CD4-positive, CD25-positive, alpha-beta regulatory T cell (primary cell): ENCODE measurements around the gene GALNT18. TPM values are rescaled to one million over a fixed set of nuclear protein-coding genes. Genes with fewer than 3 reads are reported as not detected.

ENCODE experiments used
- ATAC-seq, 2 donors: fragments of 150-1000 bp; cut with Tn5 transposase; one replicate each; pipeline ENCODE4 v1.10.0; 2021; ENCODE audit warnings: low read depth in 2 of 2, moderate number of reproducible peaks in 2 of 2, moderate library complexity in 1 of 2
- DNase-seq, 3 donors: peaks; one replicate each; pipeline versions ENCODE4 v3.0.0 to v3.0.0-alpha.2; 2012 to 2022; ENCODE audit warnings: mixed read lengths in 1 of 3
- H3K27ac ChIP-seq: one replicate; pipeline ENCODE4 v1.7.0; 2013; ENCODE audit warnings: mild to moderate bottlenecking, low read length; ENCODE audit not compliant: insufficient read depth, poor library complexity, severe bottlenecking
- H3K27me3 ChIP-seq: one replicate; pipeline ENCODE4 v1.7.0; 2013; ENCODE audit warnings: low read length; ENCODE audit not compliant: control insufficient read depth, insufficient read depth
- H3K36me3 ChIP-seq: one replicate; pipeline ENCODE4 v1.7.0; 2013; ENCODE audit warnings: mild to moderate bottlenecking, low read length, moderate library complexity; ENCODE audit not compliant: control insufficient read depth, insufficient read depth
- H3K4me1 ChIP-seq: 2 replicates; pipeline ENCODE4 v1.7.0; 2013; ENCODE audit warnings: mild to moderate bottlenecking, low read length; ENCODE audit not compliant: insufficient read depth, control insufficient read depth, poor library complexity, severe bottlenecking
- H3K4me3 ChIP-seq: one replicate; pipeline ENCODE4 v1.7.0; 2013; ENCODE audit warnings: low read depth, mild to moderate bottlenecking, low read length, moderate library complexity
- H3K9me3 ChIP-seq, 2 experiments: 1 replicate in 1 of 2; 2 replicates in 1 of 2; pipeline ENCODE4 v1.7.0; 2013; ENCODE audit warnings: low read length in 2 of 2, mild to moderate bottlenecking in 1 of 2, moderate library complexity in 1 of 2; ENCODE audit not compliant: control insufficient read depth in 2 of 2
- H3K27ac Mint-ChIP-seq, 3 donors: one replicate each; pipeline ENCODE4 v1.8.0; 2020 to 2022; ENCODE audit warnings: mild to moderate bottlenecking in 3 of 3, mixed read lengths in 3 of 3, moderate library complexity in 2 of 3
- H3K27me3 Mint-ChIP-seq: one replicate; pipeline ENCODE4 v1.8.0; 2022; ENCODE audit warnings: mild to moderate bottlenecking, mixed read lengths
- H3K36me3 Mint-ChIP-seq: one replicate; pipeline ENCODE4 v1.8.0; 2020; ENCODE audit warnings: mixed read lengths
- H3K4me1 Mint-ChIP-seq, 4 donors: one replicate each; pipeline ENCODE4 v1.8.0; 2020 to 2022; ENCODE audit warnings: mixed read lengths in 4 of 4, mild to moderate bottlenecking in 1 of 4
- H3K4me3 Mint-ChIP-seq, 4 donors: one replicate each; pipeline ENCODE4 v1.8.0; 2020 to 2022; ENCODE audit warnings: mild to moderate bottlenecking in 4 of 4, mixed read lengths in 4 of 4, moderate library complexity in 3 of 4
- H3K9me3 Mint-ChIP-seq, 7 donors: one replicate each; pipeline ENCODE4 v1.8.0; 2020 to 2022; ENCODE audit warnings: mixed read lengths in 7 of 7, mild to moderate bottlenecking in 3 of 7, moderate library complexity in 2 of 7
- polyA plus RNA-seq, 4 donors: library from polyadenylated mRNA; unstranded; fragments of 300-500 nt; fragmentation: Illumina TruSeq; gene quantifications; one replicate each; pipeline ENCODE4 v1.2.3, GENCODE V29; 2021
- total RNA-seq: library from RNA; stranded (reverse); gene quantifications from one replicate; pipeline ENCODE4 v1.2.3, GENCODE V29; 2022

GALNT18 gene
- total and polyA plus RNA-seq, 5 donors from 2014 or later, result 0.10 TPM; not detected in 4

- DNase-seq, result no peak
- Mint-ChIP-seq H3K9me3 (peaks cover 0 to 4% (median 0%) of the 10 kb centered on the region in 7 donors), H3K27ac (no peak overlapping the region), H3K27me3 (no peaks in the 10 kb centered on the region), H3K36me3 (no peaks in the 10 kb centered on the region), H3K4me3 (peak overlapping the region in 1 of 4 donors; percentile 7), H3K4me1 (peaks cover 0 to 7% (median 2%) of the 10 kb centered on the region in 4 donors)
- Histone ChIP-seq H3K36me3 (no peaks in the 10 kb centered on the region), H3K9me3 (no peaks in the 10 kb centered on the region), H3K27ac (no peak overlapping the region), H3K4me3 (no peak overlapping the region), H3K4me1 (no peaks in the 10 kb centered on the region), H3K27me3 (no peaks in the 10 kb centered on the region)
- no peak for ATAC-seq
Observed at GRCh38 chr11:11308249-11308648, 313.6 kb downstream of the GALNT18 start.

DNA sequence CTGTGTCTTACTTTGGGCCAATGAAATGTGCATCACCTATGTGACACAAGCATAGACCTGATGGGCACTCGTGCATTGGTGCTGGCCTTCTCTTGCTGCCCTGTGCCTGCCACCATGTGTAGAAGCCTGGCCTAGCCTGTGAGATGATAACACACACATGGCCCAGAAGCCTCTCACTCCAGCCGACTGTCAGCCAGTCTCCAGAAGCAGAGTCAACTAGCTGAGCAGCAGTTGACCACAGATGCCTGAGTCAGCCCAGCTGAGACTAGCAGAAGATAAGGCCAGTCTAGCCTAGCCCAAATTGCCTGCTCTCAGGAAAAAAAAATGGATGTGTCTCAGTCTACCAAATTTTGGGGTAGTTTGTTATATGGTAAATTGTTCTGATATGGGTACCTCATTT lies 314.9 kb downstream of the GALNT18 start:
- H3K36me3 ChIP-seq, result no peaks in the 10 kb centered on the region
- Mint-ChIP-seq H3K4me1 (peaks cover 0 to 7% (median 2%) of the 10 kb centered on the region in 4 donors), H3K27ac (no peak overlapping the region)

DNA sequence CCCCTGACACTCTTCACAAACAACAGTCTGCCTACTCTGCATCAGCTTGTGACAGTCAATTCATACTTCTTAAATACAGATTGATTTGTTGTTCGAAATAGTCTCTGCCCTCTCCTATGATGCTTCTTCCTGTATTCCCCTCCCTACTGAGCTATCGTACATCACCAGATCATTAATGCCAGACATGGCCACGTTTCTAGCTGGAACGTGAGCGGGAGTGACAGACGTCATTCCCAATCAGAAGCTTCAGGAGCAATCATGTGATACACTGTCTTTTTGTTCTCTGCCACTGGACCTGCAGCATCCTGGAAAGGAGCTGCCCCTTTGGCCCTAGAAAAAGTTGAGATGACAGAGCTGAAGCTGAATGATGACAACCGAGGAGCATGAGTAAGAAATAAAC lies 317.3 kb downstream of the GALNT18 start:
- Histone ChIP-seq H3K27ac (no peak overlapping the region), H3K4me3 (no peak overlapping the region), H3K4me1 (no peaks in the 10 kb centered on the region), H3K36me3 (no peaks in the 10 kb centered on the region), H3K27me3 (no peaks in the 10 kb centered on the region), H3K9me3 (no peaks in the 10 kb centered on the region)
- no peak for ATAC-seq
- no peak for DNase-seq
- Mint-ChIP-seq H3K36me3 (no peaks in the 10 kb centered on the region), H3K4me1 (no peaks in the 10 kb centered on the region), H3K27ac (no peak overlapping the region), H3K4me3 (no peak overlapping the region), H3K27me3 (peaks cover 5% of the 10 kb centered on the region), H3K9me3 (peaks cover 0 to 1% (median 0%) of the 10 kb centered on the region in 7 donors)

More for the DNA sequence above, 314.9 kb downstream of the GALNT18 start:
- Mint-ChIP-seq H3K4me3 (no peak overlapping the region), H3K36me3 (no peaks in the 10 kb centered on the region), H3K9me3 (peaks cover 0 to 4% (median 0%) of the 10 kb centered on the region in 7 donors), H3K27me3 (no peaks in the 10 kb centered on the region)
- ATAC-seq, result no peak
- Histone ChIP-seq H3K27ac (no peak overlapping the region), H3K9me3 (no peaks in the 10 kb centered on the region), H3K27me3 (no peaks in the 10 kb centered on the region), H3K4me1 (no peaks in the 10 kb centered on the region), H3K4me3 (no peak overlapping the region)
- no peak for DNase-seq

- H3K4me1 Mint-ChIP-seq, result no peaks in the 10 kb centered on the region
- no peaks in the 10 kb centered on the region for H3K36me3 ChIP-seq
- H3K4me1 ChIP-seq, result no peaks in the 10 kb centered on the region
- no peaks in the 10 kb centered on the region for H3K36me3 Mint-ChIP-seq
- peaks cover 5% of the 10 kb centered on the region for H3K27me3 Mint-ChIP-seq
- no peak overlapping the region for H3K27ac Mint-ChIP-seq
- H3K9me3 Mint-ChIP-seq, result peaks cover 0 to under 1% (median 0%) of the 10 kb centered on the region in 7 donors
- H3K4me3 Mint-ChIP-seq, result no peak overlapping the region
- DNase-seq, result no peak
- no peaks in the 10 kb centered on the region for H3K9me3 ChIP-seq
- no peaks in the 10 kb centered on the region for H3K27me3 ChIP-seq
- no peak for ATAC-seq
- H3K27ac ChIP-seq, result no peak overlapping the region
- H3K4me3 ChIP-seq, result no peak overlapping the region
Observed at GRCh38 chr11:11302565-11302964, 319.2 kb downstream of the GALNT18 start.

GRCh38 chr11:11301212-11301611 lies 320.6 kb downstream of the GALNT18 start:
- no peaks in the 10 kb centered on the region for H3K36me3 Mint-ChIP-seq
- Histone ChIP-seq H3K36me3 (no peaks in the 10 kb centered on the region), H3K9me3 (no peaks in the 10 kb centered on the region), H3K4me3 (no peak overlapping the region), H3K4me1 (no peaks in the 10 kb centered on the region), H3K27ac (no peak overlapping the region), H3K27me3 (no peaks in the 10 kb centered on the region)
- peaks cover 5% of the 10 kb centered on the region for H3K27me3 Mint-ChIP-seq
- H3K4me1 Mint-ChIP-seq, result no peaks in the 10 kb centered on the region
- DNase-seq (no peak), ATAC-seq (no peak)
- H3K4me3 Mint-ChIP-seq, result no peak overlapping the region
- H3K27ac Mint-ChIP-seq, result peak overlapping the region in 1 of 3 donors; percentile 26
- no peaks in the 10 kb centered on the region for H3K9me3 Mint-ChIP-seq

DNA sequence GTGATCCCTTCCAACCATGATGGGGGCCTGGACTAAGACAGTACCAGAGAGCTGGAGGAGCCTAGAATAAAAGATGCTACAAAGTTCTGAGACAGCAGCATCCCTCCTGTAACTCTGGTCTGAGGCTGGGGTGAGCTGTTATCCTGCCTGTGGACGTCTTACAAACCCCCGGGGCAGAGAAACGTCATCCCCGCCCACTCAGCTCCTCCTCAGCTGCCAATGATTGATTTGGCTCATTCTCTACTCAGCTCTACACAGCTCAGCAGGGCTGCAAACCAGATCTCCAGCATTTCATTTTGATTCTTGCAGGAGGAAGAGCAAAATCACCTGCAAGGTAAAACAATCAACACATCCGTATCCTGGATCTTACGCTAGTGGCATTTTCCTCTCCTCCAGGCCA lies 324.2 kb downstream of the GALNT18 start:
- H3K36me3 ChIP-seq, result no peaks in the 10 kb centered on the region
- Mint-ChIP-seq H3K27me3 (peaks cover 9% of the 10 kb centered on the region), H3K36me3 (no peaks in the 10 kb centered on the region), H3K4me3 (no peak overlapping the region), H3K4me1 (no peaks in the 10 kb centered on the region), H3K27ac (no peak overlapping the region), H3K9me3 (no peaks in the 10 kb centered on the region)
- H3K4me3 ChIP-seq, result no peak overlapping the region
- no peaks in the 10 kb centered on the region for H3K9me3 ChIP-seq
- DNase-seq (no peak), ATAC-seq (no peak)
- H3K27ac ChIP-seq, result no peak overlapping the region
- no peaks in the 10 kb centered on the region for H3K4me1 ChIP-seq
- H3K27me3 ChIP-seq, result no peaks in the 10 kb centered on the region

DNA sequence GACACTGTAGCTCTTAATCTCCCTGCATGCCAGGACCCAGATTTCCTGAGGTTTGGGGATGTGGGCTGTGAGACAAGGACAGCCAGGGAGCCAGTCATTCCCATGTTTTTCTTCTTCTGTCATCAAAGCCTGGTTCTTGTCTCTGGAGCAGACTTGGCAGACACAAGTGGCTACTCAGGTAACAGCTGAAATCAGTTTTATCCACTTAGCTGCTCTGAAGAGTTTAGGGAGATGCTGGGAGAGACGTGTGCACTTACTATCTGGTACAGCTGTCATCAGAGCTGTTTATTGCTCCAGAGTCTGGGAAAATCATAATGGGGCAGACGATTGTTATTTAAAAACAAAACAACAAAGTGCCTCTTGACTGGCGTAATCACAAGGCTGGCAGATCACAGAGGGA lies 325.4 kb downstream of the GALNT18 start:
- DNase-seq (no peak), ATAC-seq (no peak)
- Histone ChIP-seq H3K36me3 (no peaks in the 10 kb centered on the region), H3K27me3 (peaks cover 3% of the 10 kb centered on the region), H3K27ac (no peak overlapping the region), H3K4me1 (no peaks in the 10 kb centered on the region), H3K4me3 (no peak overlapping the region), H3K9me3 (no peaks in the 10 kb centered on the region)
- peaks cover 0 to 1% (median 0%) of the 10 kb centered on the region in 7 donors for H3K9me3 Mint-ChIP-seq
- peaks cover 6% of the 10 kb centered on the region for H3K27me3 Mint-ChIP-seq
- no peak overlapping the region for H3K4me3 Mint-ChIP-seq
- no peaks in the 10 kb centered on the region for H3K36me3 Mint-ChIP-seq
- no peaks in the 10 kb centered on the region for H3K4me1 Mint-ChIP-seq
- H3K27ac Mint-ChIP-seq, result no peak overlapping the region

- Histone ChIP-seq H3K27ac (no peak overlapping the region), H3K4me3 (no peak overlapping the region), H3K27me3 (peaks cover 5% of the 10 kb centered on the region), H3K4me1 (no peaks in the 10 kb centered on the region), H3K9me3 (no peaks in the 10 kb centered on the region), H3K36me3 (no peaks in the 10 kb centered on the region)
- no peak for DNase-seq
- no peaks in the 10 kb centered on the region for H3K4me1 Mint-ChIP-seq
- peaks cover 0 to 1% (median 0%) of the 10 kb centered on the region in 7 donors for H3K9me3 Mint-ChIP-seq
- no peak overlapping the region for H3K4me3 Mint-ChIP-seq
- H3K27ac Mint-ChIP-seq, result no peak overlapping the region
- ATAC-seq, result no peak
- no peaks in the 10 kb centered on the region for H3K36me3 Mint-ChIP-seq
- H3K27me3 Mint-ChIP-seq, result peaks cover 4% of the 10 kb centered on the region
Observed at GRCh38 chr11:11294551-11294855, 327.3 kb downstream of the GALNT18 start.
